HG02610 (cell line): Measurements from ENCODE around the gene ATF7IP2.
"Not testable (repeated sequence)": the region's sequence is repeated elsewhere in the genome, so short reads cannot be mapped to it uniquely, and the experiment has no call there.

Source experiments
- ATAC-seq: cut with Tn5 transposase; IDR thresholded peaks from one replicate; pipeline ENCODE4 v1.9.1; 2021; ENCODE audit warnings: mild to moderate bottlenecking, moderate library complexity; ENCODE audit not compliant: unreplicated experiment

Gene ATF7IP2

GRCh38 chr16:10441726-10442125, 55.9 kb downstream of the ATF7IP2 start:
- no peak for ATAC-seq

GRCh38 chr16:10447289-10447688, 61.4 kb downstream of the ATF7IP2 start:
- no peak for ATAC-seq

- not testable (repeated sequence) for ATAC-seq
Measured at GRCh38 chr16:10452208-10453158, 66.6 kb downstream of the ATF7IP2 start.

DNA sequence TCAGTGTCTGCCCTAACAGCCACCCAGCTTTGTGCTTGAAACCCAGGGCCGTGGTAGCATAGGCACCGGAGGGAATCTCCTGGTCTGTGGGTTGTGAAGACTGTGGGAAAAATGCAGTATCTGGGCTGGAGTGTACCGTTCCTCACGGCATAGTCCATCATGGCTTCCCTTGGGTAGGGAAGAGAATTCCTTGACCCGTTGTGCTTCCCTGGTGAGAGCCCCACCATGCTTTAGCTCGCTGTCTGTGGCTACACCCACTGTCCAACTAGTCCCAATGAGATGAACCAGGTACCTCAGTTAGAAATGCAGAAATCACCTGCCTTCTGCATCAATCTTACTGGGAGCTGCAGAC, 67.3 kb downstream of the ATF7IP2 start:
- ATAC-seq = no peak

GRCh38 chr16:10465821-10466220, 80.0 kb downstream of the ATF7IP2 start:
- ATAC-seq = no peak

GRCh38 chr16:10466313-10466712, 80.5 kb downstream of the ATF7IP2 start:
- ATAC-seq = no peak

GRCh38 chr16:10466861-10467260, 81.0 kb downstream of the ATF7IP2 start:
- no peak for ATAC-seq

GRCh38 chr16:10476636-10477035, 90.8 kb downstream of the ATF7IP2 start:
- not testable (repeated sequence) for ATAC-seq

DNA sequence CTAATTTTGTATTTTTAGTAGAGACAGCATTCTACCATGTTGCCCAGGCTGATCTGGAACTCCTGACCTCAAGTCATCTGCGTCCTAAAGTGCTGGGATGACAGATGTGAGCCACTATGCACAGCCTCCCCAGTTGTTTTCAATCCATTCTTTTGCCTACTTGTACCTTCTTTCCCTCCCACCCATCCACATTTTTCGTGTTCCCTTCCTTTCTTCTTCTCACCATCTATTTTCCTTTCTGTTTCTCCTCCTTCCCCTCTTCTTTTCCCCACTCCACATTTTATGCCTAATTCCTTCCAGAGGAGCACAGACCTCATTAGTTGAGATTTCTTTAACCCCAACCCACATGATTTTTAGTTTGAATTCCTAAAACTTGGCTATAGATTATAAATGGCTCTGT, 94.3 kb downstream of the ATF7IP2 start:
- ATAC-seq = no peak

DNA sequence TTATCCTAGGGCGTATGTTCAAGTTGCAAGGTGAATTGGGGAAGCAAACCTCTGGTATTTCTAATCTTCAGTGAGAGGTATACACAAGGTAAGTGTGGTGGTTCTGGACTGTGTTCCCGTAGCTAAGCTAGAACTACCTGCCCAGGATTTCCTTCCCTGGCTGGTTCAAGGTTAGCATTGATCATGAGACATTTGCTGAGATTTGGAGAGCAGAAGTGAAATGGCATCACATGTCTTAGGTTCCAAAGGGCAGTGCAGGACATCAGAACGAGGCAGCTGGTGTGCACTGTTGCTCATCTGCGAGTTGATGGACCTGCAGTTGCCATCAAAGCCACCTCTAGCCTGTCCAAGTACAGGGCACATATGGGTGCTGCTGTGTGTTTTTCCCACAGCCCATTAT, 99.3 kb downstream of the ATF7IP2 start:
- ATAC-seq = no peak

DNA sequence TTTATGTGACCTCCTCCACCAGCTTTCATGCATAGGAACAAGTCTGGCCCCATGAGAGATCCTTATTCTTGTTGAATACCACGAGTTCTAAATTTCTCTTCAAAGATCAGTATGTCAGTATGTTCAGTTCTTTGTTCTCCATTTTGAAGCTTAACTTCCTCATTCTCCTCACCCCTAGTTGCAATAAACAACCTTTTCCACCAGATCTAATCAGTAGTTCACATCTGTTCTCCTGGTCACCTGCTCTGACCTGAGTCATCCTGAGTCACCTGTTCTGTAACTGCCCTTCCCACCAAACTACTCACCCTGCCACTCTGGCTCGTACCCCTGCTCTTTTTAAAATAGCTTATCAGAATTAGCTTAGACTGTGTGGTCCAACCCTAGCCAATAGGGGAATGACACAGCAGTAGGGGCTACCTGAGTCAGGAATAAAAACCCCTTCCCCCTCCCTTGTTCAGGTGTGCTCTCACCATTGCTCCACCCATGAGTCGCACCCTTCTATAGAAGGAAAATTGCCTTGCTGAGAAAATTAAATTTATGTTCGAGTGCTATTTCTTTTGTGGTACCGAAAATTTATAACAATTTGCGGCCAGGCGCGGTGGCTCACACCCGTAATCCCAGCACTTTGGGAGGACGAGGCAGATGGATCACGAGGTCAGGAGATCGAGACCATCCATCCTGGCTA, 100.0 kb downstream of the ATF7IP2 start:
- no peak for ATAC-seq

DNA sequence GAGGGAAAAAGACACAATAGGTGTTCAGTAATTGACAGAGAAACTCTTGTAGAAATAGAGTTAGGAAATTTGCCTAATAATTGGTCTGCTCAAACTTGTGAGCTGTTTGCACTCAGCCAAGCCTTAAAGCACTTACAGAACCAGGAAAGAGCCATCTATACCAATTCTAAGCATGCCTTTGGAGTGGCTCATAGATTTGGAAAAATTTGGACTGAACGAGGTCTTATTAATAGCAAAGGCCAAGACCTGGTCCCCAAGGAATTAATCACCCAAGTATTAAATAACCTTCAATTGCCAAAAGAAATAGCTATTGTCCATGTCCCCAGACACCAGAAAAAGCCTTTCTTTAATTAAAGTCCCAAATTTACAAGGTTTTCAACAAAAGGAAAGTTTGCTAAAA, 104.3 kb downstream of the ATF7IP2 start:
- no peak for ATAC-seq

- no peak for ATAC-seq
Measured at GRCh38 chr16:10493276-10493675, 107.4 kb downstream of the ATF7IP2 start.

- peak; percentile 81 for ATAC-seq
Measured at GRCh38 chr16:10494343-10495030, 108.6 kb downstream of the ATF7IP2 start.

DNA sequence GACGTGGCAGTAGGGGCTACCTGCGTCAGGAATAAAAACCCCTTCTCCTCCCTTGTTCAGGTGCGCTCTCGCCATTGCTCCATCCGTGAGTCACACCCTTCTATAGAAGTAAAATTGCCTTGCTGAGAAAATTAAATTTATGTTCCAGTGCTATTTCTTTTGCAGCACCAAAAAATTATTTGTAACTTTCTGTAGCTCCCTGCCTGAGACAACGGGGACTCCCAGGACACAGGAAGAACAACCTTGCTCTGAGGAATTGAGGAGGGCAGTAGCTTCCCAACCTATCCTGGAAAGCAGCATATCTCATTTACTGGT, 109.1 kb downstream of the ATF7IP2 start:
- ATAC-seq = no peak

- ATAC-seq = no peak
Measured at GRCh38 chr16:10497132-10498101, 111.6 kb downstream of the ATF7IP2 start.

DNA sequence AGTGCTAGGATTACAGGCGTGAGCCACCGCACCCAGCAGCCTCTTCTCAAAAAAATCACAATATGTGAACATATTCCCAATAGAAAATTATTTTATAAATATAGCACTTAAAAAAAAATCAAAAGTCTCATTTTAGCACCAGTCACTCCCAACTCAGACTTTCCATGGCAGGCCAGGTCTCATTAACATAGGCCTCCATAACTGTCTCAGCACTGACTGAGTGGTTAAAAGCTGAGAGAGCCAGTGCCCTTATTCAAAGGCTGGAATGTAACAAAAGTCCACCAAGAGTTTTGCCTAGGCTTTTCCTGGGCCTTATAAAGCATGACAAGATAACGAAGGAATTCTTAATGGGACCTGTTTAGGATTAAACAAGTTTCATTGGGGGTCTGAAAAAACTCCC, 114.7 kb downstream of the ATF7IP2 start:
- no peak for ATAC-seq

DNA sequence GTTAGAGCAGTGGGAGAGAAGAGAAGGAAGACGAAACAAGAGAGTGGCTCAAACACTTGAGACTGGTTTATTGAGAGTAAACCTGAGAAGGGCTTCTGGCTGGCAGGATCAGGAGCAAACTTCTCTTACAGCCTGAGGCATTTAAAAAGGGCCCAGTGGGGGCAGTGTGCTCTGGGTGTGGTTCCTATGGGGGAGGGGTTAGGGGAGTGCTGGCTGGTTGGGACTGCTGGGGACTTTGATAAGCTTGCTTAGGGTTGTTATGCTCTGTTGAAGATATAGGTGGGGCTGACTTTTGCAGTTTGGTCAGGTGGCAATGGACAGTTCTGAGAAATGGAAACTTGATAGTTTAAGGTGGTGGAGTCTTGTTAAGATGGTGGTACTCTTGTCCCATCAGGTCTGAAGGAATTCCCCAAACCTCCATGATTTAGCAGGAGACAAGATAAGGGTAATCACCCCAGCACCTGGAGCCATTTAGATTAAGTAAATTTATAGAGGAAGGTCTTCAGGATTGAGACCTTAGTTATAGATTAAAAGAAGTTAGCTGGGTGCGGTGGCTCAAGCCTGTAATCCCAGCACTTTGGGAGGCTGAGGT, 115.3 kb downstream of the ATF7IP2 start:
- no peak for ATAC-seq

- ATAC-seq = no peak
Measured at GRCh38 chr16:10502776-10503175, 116.9 kb downstream of the ATF7IP2 start.

DNA sequence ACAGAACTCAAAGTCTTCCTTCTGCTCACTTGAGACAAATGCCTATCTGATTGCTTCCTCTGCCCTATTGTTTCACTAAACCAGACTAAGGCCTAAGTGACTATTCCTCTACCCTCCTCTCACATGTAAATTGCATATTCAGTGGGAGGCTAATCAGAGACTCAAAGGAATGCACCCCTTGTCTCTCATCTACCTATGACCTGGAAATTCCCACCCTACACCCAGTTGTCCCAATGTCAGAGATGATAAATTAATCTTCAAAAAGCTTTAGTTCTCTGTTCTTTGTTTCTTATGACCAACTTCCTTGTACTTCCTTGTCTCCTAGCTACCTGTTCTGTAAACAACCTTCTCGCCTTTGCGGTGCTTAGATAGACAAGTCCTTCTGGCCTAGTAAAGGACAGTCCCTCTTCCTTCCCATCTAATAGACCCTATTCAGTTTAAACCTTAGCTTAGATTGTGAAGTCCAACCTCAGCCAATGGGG, 118.6 kb downstream of the ATF7IP2 start:
- ATAC-seq = no peak
